GM10248 (cell line): ENCODE measurements around the gene NPHP3.

Source experiments
- CTCF ChIA-PET: fragments of 300-600 bp; sonication (Branson Sonifier 250); formaldehyde crosslinking; extraction: SDS; loops from one replicate; lab custom pipeline; 2021; ENCODE audit warnings: antibody characterized with exemption; lab: Yijun Ruan, JAX
- POLR2A ChIA-PET: fragments of 350-650 bp; sonication (Branson Sonifier 250); formaldehyde crosslinking; extraction: SDS; loops from one replicate; lab custom pipeline; 2020; ENCODE audit warnings: antibody characterized with exemption; lab: Yijun Ruan, JAX
- DNase-seq: peaks from one replicate; pipeline ENCODE4 v3.0.0; 2012; ENCODE audit errors: extremely low spot score
- TF ChIP-seq, protein P1 (sequence below): IDR thresholded peaks from 2 replicates; pipeline ENCODE4 v1.5.1; 2012; ENCODE audit warnings: mild to moderate bottlenecking, low read depth; ENCODE audit errors: extremely low read depth, missing control alignments, control extremely low read depth

Gene NPHP3

DNA sequence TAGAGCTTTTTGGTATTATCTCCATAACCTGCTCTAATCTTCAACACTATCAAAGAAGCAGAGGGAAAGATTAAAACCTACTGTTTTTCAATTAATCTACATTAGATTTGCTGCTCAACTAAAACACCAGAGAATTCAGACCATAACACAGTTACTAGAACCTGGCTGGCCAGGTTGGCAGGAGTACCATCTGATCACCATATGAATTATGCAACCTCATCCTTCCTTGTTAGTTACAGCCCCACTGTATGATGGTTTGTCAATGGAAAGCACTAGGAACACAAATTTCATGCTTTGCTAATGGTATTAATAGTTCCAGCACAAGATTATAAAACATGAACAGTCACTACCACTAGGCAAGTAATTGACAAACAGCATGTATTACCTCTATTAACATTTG lies 5.8 kb downstream of the NPHP3 start:
- ChIA-PET CTCF (interaction anchor here (1.5 to 3.2 kb wide), 3 partner anchors 9 to 180 kb away, joined by 3 to 12 read pairs (median 7); no protein-coding TSS in a partner anchor), POLR2A (no interaction called here)
- DNase-seq, result no peak
- TF ChIP-seq, protein P1, sequence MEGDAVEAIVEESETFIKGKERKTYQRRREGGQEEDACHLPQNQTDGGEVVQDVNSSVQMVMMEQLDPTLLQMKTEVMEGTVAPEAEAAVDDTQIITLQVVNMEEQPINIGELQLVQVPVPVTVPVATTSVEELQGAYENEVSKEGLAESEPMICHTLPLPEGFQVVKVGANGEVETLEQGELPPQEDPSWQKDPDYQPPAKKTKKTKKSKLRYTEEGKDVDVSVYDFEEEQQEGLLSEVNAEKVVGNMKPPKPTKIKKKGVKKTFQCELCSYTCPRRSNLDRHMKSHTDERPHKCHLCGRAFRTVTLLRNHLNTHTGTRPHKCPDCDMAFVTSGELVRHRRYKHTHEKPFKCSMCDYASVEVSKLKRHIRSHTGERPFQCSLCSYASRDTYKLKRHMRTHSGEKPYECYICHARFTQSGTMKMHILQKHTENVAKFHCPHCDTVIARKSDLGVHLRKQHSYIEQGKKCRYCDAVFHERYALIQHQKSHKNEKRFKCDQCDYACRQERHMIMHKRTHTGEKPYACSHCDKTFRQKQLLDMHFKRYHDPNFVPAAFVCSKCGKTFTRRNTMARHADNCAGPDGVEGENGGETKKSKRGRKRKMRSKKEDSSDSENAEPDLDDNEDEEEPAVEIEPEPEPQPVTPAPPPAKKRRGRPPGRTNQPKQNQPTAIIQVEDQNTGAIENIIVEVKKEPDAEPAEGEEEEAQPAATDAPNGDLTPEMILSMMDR, result no peak

DNA sequence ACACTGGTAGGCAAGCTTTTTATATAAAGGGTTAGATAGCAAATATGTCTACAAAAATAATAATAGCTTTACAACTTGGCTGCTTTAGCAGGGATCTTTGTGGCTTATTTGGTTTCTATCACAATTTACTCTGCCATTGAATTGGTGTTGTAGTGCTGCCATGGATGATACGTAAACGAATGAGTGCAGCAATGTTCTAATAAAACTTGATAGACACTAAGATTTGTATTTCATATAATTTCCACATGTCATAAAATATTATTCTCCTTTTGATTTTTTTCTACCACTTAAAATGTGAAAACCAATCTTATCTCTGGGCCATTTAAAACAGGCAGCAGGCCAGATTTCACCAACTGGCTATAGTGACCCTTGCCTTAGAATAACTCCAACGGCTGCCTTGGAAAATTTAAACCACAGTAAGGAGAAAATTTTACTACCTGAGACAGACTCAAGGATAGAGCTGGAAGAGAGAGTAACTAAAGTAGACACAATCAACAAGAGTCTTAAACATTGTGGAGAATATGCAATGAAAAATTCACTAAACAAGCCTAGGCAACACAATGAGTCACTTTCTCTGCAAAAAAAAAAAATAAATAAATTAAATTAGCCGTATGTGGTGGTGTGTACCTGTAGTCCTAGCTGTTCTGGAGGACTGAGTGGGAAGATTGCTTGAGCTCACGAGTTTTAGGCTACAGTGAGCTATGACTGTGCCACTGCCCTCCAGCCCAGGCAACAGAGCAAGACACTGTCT lies 8.1 kb downstream of the NPHP3 start:
- POLR2A ChIA-PET, result no interaction called here
- TF ChIP-seq, protein P1, result no peak
- CTCF ChIA-PET, result interaction anchor here (1.2 to 2.6 kb wide), 4 partner anchors 12 to 34 kb away, joined by 3 to 10 read pairs (median 4); no protein-coding TSS in a partner anchor
- DNase-seq, result no peak

DNA sequence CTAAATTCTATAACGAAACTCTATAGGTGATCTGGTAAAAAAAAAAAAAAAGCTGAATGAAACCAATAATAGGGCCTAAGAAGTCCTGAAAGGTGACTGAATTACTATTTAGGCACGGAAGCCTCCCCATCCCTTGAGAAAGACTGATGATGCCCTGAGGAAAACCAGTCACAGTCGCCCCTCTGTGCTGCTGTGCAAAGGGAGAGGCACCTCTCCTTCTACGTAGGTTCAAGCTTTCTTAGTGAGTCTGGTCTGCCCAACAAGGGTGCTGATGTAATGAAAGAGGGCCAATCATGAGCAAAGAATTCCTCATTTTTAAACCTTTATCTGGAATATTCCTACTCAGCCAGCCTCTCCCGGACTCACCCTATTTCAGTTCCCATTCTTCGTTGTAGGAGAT lies 11.9 kb downstream of the NPHP3 start:
- no peak for DNase-seq
- TF ChIP-seq, protein P1, result no peak

DNA sequence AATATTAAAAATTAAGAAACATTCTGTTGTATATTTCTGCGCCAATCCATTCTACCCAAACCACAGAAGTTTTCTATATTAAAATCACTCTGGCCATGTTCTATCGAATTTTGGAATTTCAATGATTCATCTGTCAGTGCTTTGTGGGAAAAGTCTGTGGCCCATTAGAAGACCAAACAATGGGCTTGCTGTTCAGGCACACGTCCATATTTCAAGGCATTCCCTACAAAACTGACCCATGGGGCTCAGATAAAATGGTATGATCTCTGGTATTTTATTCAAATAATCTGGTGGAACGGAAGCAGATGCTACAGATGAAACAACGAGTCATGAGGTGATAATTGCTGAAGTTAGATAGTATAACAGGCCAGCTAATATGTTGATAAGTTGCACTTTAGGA lies 12.4 kb downstream of the NPHP3 start:
- ChIA-PET POLR2A (no interaction called here), CTCF (interaction anchor here (1.0 to 1.3 kb wide), 2 partner anchors 17 to 21 kb away, joined by 3 to 7 read pairs; no protein-coding TSS in a partner anchor)
- TF ChIP-seq, protein P1, result no peak
- no peak for DNase-seq

More for the DNA sequence above, 11.9 kb downstream of the NPHP3 start:
- ChIA-PET CTCF (interaction anchor here (1.0 to 1.3 kb wide), 3 partner anchors 16 to 174 kb away, joined by 3 to 7 read pairs (median 3); no protein-coding TSS in a partner anchor), POLR2A (no interaction called here)

DNA sequence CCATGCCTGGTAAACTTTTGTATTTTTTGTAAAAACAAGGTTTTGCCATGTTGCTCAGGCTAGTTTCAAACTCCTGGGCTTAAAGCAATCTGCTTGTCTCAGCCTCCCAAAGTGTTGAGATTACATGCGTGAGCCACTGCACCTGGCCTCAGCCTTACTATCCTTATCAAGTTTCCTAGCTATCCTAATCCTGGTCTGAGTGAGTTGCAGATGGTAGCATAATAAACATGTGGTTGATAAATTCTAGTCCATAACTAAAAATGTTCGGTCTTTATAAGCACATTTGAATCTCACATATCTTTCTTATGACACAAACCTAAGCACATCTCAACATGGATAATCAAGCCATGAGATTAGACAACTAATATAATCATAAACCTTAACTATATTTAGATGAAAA lies 18.5 kb downstream of the NPHP3 start:
- CTCF ChIA-PET, result no interaction called here
- POLR2A ChIA-PET, result no interaction called here
- DNase-seq, result no peak
- TF ChIP-seq, protein P1, result no peak

DNA sequence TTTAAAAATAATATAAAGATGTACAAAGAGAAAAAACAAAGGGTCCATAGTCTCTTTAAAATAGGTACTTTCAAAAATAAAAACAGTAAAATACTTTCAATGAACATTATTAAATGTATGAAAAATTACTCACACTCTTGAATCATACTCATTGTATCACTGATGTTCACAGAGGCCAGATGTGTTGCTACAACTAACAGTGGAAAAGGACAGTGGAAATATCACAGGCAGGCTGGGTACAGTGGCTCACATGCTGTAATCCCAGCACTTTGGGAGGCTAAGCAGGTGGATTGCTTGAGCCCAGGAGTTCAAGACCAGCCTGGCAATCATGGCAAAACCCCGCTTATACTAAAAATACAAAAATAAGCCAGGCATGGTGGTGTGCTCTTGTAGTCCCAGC lies 26.8 kb downstream of the NPHP3 start:
- ChIA-PET POLR2A (no interaction called here), CTCF (interaction anchor here (1.2 kb wide), 1 partner anchor 16 kb away, joined by 3 read pairs; no protein-coding TSS in a partner anchor)
- no peak for DNase-seq
- TF ChIP-seq, protein P1, result no peak
